GM12891 (cell line): Measurements from ENCODE around the gene KCNIP2.

Experiments used
- PAX5 ChIP-seq: IDR thresholded peaks from 2 replicates; pipeline ENCODE4 v1.6.1; 2011; ENCODE audit warnings: low read length, moderate library complexity, mild to moderate bottlenecking; ENCODE audit not compliant: insufficient read depth, severe bottlenecking
- POLR2A ChIP-seq: IDR thresholded peaks from 2 replicates; pipeline ENCODE4 v1.6.1; 2011; ENCODE audit warnings: low read depth, low read length, control low read depth
- POLR2AphosphoS5 ChIP-seq: IDR thresholded peaks from 2 replicates; pipeline ENCODE4 v1.6.1; 2011; ENCODE audit warnings: low read depth, low read length, control low read depth
- POU2F2 ChIP-seq: IDR thresholded peaks from 2 replicates; pipeline ENCODE4 v1.6.1; 2011; ENCODE audit warnings: low read depth, mild to moderate bottlenecking, control low read depth, low read length, moderate library complexity
- SPI1 ChIP-seq: IDR thresholded peaks from 2 replicates; pipeline ENCODE4 v1.6.1; 2011; ENCODE audit warnings: low read depth, low read length, control low read depth
- TAF1 ChIP-seq: IDR thresholded peaks from 2 replicates; pipeline ENCODE4 v1.6.1; 2011; ENCODE audit warnings: low read depth, low read length, control low read depth

GRCh38 chr10:101818872-101819633, 24.5 kb downstream of the KCNIP2 start:
- TF ChIP-seq POLR2A (no peak), POLR2AphosphoS5 (no peak), TAF1 (no peak), PAX5 (no peak), POU2F2 (no peak), SPI1 (no peak)
